Stimulated activated CD8-positive, alpha-beta memory T cell treated with anti-CD3 and anti-CD28 coated beads, Interleukin-7, amount 100 ng/mL, for 48 hours (primary cell): ENCODE data around the gene PDPK1.

Experiments used
- DNase-seq, 2 donors: peaks; one replicate each; pipeline ENCODE4 v3.0.0-alpha.2; 2020; ENCODE audit warnings: low read depth in 1 of 2; ENCODE audit errors: extremely low read depth in 1 of 2

PDPK1 gene

DNA sequence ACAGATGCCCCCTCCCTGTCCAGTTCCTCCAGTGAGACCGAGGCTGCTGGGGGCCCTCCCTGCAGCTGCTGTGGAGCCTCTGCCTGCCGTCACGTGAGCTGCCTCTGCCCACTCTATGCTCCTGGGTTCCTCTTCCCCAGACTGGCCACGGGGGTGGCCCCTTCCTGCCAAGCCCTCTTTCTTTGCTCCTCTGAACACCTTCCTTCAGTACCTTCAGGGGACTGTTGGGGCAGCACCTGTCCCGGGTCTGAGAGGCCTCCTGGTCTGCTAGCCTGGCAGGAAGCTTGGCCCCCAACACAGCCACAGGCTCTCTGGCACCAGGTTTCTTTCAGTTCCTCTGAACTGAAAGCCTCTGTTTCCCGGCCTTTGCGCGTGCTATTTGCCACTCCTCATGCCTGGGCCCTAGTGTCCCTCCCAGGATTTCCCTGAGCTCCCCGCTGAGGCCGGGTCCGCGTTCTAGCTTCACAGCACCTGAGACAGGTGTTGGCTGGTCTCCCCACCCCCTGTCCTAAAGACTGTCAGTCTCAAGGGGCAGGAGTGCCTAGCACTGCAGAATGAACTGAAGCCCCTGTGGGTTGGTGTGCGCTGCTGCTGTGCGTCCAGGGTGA, 30.7 kb upstream of the PDPK1 start:
- DNase-seq, result no peak

DNA sequence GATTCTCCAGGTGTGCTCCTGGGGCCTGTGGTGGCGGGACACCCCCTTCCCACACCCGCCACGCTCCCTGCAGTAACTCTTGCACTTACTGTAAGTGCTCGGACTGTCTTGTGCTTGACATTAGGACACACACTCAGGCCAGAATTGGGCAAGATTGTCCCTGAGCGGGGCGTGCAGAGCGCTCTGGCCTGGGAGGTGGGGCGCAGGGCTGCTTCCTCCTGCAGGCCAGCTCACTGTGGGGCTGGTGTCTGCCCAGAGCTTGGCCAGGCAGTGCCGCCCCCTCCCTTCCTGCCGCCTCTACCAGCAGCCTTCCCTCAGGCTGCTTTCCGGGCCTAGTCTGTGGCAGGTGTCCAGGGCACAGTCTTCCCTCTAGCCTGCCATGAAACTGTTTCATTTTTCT, 30.2 kb upstream of the PDPK1 start:
- no peak for DNase-seq

DNA sequence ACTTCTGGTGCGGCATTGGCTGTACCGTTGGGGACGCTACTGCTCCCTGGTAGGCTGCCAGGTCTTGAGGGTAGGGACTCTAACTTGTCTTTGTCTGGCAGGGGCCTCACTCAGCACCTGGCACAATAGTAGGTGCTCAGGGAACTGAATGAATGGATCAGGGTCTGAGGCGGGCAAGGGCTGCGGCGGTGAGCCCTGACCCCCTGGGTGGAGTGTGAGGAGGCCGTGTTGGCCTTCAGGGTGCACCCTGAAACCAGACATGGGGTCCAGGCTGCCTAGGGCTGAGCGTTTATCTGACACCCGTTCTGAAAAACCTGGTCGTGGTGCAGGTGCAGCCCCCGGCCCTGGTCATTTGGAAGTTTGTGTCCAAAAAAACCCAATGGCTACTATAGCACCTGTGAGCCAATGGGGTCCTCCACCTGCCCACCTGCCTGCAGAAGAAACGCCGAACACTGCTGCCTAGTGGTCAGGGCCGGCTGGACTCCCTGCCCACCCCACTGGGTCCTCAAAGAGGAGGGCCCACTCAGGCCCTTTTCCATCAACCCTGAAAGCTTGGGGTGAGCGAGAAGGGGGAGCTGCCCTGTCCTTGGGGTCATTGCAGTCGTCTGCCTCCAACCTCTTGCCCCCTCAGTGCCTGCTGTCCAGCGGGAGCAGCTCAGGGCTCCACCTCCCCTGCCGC, 29.0 kb upstream of the PDPK1 start:
- DNase-seq, result no peak

DNA sequence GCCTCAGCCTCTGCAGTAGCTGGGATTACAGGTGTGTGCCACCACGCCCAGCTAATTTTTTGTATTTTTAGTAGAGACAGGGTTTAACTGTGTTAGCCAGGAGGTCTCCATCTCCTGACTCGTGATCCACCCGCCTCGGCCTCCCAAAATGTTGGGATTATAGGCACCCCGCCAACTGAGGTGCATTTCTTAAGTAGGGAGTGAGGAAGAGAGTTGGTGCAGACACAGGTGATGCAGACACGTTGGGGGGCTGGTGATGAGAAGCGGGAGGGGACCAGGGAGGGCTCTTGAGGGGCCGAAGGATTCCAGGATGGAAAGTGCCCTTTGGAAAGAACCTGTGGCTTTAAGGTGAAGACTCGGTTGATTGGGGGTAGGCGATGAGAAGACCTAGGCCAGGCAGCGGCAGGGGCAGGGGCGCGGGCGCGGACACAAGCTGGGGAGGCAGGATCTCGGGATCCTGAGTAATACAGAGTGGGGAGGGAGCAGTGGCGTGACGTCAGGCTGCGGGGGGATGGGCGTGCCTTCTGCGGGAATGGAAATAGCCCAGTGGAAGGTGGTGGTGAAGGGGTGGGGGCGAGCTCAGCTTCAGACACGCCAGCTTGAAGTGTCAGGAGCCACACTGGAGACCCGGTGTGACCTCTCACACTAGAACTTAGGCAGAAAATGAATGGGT, 26.6 kb upstream of the PDPK1 start:
- DNase-seq, result no peak

DNA sequence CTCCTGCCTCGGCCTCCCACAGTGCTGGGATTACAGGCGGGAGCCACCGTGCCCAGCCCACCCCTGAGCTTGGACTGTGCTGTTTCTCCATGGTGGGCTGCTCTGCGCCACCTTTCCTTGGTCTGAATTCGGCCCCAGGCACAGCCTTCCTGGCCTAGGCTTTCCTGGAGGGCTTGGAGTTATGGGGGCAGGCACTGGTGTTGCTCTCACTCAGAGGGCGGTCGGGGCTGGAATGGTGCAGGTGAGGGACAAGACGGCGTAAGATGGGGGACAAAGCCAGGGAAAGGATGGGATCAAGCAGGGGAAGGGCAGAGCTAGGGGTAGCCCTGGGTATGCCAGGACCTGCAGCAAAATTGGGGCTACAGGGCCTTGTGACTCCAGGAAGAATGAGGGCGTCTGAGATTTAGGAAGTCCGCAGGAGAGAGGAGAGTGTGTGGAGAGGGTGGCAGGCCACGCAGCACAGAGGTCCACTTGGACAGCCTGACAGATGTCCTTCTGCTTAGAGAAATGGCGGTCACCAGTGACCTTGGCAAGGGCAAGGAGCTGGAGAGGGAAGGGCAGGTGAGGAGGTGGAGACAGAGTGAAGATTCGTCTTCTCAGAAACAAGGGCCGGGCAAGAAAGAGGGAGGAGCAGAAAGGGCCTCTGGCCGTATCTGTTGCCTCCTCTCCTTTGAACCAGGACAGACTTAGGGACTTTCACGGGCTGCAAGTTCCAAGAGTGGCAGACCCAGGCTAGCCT, 25.7 kb upstream of the PDPK1 start:
- no peak for DNase-seq

DNA sequence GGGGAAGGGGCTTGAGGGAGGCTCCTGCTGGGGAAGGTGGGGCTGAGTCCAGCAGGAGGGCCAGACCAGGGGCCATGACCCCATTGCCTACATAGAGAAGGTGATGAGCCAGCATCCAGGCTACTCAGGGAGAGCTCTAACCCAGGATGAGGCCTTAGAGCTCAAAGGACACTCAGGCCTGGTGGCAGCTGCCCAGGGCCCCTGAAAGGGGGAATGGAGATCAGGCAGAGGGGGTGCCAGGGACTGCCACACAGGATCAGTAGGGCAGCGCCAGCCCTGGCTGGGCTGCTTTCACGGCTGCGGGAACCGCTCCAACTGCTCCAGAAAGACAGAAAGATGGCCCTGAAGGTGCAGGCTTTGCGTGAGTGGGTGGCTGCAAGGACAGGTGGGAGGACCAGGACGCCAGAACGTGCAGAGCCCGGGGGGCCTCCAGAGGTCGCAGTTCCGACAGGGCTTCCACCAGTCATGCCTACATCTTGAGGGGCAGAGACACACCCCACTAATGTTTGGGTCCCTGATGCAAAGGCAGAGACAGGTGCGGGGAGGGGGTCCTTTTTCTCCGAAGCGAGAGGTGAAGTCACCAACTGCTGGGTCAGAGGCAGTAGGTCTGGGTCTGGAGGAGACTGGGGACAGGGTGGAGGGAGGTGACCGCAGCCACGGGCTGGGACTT, 25.0 kb upstream of the PDPK1 start:
- DNase-seq, result no peak

DNA sequence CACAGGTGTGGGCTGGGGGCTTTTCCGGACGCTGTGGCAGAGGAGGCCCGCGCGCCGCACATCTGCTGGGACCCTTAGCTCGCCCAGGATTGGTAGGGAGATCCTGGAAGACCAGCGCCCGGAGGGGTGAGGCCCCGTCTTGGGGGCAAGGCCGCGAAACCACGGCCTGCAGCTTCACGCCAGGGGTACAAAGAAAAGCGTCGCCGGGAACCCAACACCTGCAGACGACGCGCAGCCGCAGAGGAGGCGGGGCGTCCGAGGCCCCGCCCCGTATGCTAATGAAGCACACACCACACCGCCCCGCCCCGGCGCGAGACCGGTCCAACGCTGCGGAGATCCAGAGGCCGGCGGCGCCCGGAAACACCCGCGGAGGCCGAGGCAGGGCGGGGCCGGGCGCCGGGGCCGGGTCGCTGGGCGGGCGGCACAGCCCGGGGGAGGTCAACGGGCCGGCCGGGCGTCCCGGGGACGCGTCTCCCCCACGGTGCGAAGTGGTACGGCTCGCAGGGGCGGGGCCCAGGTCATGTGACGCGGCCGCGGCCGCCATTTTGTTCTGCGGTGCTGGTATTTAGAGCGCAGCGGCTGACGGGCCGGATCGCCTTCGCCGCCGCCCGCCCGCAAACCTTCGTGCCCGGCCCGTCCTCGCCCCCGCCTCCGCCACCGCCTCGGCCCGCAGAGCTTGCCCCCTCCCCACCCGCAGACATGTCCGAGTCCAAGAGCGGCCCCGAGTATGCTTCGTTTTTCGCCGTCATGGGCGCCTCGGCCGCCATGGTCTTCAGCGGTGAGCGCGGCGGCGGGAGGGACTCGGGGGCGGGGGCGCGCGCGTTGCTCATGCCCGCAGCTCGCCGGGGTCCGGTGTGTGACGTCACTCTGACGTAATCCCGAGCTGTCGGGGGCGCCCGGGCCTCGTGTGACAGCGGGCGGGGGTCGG, 24.2 kb upstream of the PDPK1 start, which contains the start of gene ATP6V0C:
Gene ATP6V0C (plus strand): TSS at position 548 of the 928 bp plus-strand sequence. CDS start 152 bp downstream, at position 700.
- DNase-seq, result peak; percentile 72 to 78

DNA sequence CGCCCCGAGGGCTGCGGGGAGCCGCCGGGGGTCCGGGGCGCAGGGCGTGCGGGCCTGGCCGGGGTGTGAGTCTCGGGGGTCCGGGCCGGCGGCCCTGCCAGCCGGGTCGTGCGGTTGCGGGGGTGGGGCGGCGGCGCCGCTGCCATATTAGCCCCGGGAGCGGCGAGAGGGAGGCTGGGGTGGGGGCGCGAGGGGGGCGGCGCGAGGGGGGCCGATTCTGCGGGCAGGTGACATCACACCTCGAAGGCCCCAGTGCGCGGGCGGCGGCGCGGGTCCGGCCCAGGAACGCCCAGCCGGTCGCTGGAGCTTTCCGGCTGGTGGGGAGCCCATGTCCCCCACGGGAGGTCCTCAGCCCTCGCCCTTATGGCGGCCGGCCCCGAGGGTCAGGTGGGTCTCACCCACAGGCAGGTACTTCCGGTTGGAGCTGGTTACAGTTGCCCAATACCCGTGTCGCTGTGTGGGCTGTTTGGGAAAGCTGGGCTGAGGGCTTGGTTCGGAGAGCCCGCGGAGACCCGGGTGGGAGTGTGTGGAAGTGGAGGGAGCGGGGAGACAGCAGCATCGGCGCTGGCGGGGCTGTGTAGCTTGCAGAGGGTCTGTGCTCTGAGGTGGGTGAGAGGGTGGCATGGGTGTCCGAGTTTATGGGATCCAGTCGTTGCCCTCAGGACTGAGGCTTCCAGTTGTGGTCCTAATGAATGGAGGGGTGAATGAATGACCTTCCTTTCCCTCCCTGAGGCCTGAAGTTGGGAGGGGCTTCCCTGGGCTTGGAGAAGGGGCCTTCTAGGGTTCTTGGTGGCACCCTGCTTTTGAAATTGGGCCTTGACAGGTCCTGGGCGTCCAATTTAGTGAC, 23.3 kb upstream of the PDPK1 start:
- no peak for DNase-seq

DNA sequence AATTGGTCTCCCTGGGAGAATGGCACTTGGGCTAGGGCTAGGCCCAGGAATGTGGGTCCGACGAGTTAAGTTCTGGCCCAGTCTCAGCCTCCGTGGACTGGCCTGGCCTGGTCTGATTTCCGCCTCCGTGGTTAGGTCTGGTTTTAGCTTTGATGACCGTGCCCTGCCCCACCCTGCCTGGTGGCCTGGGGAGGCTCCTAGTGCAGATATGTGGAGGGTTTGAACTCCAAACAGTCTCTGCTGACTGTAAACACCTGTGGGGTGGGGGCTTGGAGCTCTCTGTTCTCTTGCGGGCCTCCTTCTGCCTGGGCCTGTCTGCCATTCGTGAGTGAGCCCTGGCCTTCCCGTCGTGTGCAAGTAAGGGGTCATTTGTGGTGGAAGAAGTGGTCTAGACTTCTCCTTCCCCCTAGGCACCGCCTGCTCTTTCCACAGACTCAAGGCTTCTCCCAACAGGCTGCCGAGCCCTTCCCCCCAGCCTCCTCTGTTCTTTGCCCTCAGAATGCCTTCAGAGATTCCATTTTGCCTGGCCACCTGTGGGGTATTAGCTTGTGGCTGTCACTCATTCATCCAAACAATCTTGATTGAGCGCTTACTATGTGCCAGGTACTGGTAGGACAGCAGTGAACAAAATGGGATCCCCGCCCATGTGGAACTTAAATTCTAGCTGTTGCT, 22.5 kb upstream of the PDPK1 start:
- DNase-seq, result no peak

DNA sequence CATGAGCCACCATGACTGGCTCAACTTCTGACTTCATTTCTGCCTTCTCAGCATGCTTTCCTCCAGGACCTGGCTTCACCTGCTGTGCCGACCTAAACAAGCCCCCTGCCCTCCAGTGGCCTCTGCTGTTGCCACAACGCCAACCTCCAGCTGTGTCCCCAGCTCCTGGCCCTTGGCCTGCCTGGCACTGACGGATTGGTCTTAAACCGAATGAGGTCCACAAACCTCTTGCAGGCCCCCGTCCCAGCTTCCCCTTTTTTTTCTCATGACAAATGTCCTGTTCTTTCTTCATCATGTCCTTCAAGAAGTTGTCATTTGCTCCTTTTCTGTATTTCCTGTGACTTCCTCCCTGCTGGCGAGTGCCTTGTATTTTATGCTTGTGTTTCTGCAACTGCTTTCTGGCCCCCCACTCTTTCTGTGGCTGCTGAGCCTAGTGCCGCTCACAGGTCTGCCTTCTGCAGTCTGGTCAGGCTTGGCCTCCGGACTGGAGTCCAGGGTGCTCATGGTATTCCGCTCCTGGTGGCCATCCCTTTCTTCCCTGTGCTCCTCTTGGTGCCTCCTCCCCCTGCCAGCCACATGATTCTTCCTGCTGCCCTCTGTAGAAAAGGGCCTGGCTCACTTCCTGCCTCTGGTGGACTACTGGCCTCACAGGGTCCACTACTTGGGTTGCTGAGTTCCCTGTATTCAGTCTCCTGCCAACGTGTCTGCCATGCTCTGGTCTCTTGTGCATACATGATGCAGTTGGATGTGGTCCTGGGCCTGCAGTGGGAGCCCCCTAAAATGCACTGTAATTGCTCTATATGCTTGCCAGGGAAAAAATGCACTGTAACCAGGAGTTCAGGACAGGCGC, 21.2 kb upstream of the PDPK1 start:
- no peak for DNase-seq

DNA sequence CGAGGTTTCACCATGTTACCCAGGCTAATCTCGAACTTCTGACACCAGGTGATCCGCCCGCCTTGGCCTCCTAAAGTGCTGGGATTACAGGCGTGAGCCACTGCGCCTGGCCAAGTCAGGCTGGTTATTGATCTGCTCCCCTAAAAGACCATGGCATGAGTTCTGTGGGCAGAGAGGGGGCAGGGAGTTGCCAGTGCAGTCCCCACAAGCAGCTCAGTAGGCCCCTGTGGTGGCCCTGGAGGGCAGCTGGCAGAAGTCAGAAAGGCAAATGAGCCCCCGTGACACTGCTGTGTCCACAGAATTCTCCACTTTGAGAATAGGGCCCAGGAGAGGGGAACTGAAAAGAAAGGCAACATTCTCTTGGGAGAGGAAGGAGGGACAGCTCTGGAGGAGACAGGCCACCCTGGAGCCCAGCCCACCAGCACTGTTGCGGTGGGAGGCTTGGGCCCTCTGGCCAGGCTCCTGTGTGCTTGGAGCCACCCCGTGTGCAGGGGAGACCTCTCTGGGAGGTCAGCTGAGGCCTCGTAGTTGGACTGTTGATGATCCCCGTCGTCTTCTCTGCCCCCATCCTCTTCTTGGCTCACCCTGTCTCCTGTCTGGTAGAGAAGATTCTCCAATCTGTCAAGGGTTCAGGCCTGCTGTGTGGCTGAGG, 19.7 kb upstream of the PDPK1 start:
- DNase-seq, result no peak

DNA sequence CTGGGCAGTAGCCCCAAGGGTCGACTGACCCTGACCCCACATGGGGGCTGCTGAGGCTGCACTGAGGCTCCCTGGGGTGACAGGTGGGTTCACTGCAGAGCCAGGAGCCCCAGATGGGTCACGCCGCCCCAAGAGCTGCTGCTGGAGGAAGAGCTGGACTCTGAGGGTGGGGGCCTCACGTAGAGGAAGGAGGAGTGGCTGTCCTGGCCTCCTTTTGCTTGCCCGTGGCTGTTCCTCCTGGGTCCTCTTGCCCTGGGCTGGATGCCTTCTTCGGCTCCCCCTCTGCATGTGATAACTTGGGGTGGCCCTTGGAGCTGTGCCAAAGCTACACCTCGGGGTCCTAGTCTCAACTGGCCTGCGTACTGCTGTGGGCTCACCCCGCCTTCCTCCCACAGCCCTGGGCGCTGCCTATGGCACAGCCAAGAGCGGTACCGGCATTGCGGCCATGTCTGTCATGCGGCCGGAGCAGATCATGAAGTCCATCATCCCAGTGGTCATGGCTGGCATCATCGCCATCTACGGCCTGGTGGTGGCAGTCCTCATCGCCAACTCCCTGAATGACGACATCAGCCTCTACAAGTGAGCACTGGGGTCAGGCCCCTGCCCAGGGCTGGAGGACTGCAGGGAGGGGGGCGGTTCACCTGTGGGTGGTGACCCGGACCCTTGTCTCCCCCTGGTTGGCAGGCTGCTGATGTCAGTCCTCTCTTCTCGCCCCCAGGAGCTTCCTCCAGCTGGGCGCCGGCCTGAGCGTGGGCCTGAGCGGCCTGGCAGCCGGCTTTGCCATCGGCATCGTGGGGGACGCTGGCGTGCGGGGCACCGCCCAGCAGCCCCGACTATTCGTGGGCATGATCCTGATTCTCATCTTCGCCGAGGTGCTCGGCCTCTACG, 18.8 kb upstream of the PDPK1 start:
- DNase-seq, result no peak

DNA sequence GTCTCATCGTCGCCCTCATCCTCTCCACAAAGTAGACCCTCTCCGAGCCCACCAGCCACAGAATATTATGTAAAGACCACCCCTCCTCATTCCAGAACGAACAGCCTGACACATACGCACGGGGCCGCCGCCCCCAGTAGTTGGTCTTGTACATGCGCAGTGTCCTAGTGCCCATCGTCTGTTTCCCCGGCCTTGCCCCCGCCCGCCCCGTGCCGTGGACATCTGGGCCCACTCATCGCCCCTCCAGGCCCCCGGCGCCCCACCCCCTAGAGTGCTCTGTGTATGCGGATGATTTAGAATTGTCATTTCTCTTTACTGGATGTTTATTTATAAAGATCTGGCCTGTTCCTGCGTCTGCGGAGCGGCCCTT, 18.1 kb upstream of the PDPK1 start:
- no peak for DNase-seq

DNA sequence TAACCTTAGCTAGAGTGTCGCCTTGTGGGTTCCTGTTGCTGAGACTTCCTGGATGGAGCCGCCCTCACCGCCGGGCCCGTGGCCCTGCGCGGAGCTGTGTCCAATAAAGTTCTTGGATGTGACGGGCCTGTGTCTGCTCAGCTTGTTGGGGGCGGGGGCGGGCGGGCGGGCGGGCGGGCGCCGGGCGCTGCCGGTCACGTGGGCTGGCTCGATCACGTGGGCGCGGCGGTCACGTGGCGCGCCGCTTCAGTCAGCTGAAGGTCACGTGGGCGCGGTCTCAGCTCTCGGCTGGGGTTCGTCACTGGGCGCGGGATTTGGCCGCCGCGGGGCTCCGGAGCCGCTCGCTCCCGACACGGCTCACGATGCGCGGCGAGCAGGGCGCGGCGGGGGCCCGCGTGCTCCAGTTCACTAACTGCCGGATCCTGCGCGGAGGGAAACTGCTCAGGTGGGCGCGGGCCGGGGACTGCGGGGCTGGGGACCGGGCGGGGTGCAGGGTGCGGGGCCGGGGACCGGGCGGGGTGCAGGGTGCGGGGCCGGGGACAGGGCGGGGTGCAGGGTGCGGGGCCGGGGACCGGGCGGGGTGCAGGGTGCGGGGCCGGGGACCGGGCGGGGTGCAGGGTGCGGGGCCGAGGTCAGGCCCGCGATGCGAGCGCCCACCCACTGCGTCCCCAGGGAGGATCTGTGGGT, 17.6 kb upstream of the PDPK1 start, which contains the start of gene AMDHD2:
Gene AMDHD2 (plus strand): TSS at position 275 of the 687 bp plus-strand sequence. CDS start 88 bp downstream, at position 363.
- peak; percentile 72 to 82 for DNase-seq

DNA sequence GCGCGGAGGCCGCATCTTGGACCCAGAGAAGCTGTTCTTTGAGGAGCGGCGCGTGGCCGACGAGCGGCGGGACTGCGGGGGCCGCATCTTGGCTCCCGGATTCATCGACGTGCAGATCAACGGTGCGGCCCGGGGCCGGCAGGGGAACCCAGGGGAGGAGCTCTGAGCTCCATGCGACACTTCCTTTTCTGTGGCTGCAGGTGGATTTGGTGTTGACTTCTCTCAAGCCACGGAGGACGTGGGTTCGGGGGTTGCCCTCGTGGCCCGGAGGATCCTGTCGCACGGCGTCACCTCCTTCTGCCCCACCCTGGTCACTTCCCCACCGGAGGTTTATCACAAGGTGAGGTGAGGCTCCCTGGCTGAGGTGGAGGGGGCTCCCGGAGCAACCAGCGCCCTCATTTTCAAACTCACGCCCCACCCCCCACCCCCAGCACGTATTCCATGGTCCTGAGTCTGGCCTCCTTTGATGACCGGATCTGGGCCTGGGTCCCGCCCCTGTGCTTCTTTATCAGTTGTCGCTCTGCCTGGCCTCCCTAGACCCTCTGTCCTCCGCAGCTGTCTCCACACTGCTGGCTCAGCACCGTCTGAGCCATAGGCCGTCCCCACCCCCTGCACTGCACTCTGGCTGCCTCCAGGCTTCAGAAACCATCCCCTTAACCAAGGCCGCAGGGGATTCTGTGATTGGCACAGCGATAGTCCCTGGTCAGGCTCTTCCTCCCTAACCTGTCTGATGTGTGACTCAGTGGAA, 16.9 kb upstream of the PDPK1 start:
- no peak for DNase-seq
